Activated CD4-positive, alpha-beta T cell treated with anti-CD3 and anti-CD28 coated beads for 36 hours (primary cell): ENCODE data around the gene NXPE3. TPM values are rescaled to one million over a fixed set of nuclear protein-coding genes. Genes with fewer than 3 reads are reported as not detected.
"Not testable (repeated sequence)": the region's sequence is repeated elsewhere in the genome, so short reads cannot be mapped to it uniquely, and the experiment has no call there.

Source experiments
- ATAC-seq: fragments of 200-7000 bp; cut with Tn5 transposase; one replicate; pipeline ENCODE4 v1.10.0; 2021; ENCODE audit warnings: mild to moderate bottlenecking, moderate library complexity
- CTCF ChIA-PET: fragments of 350-600 bp; sonication (Branson Sonifier 250); formaldehyde crosslinking; loops from one replicate; lab custom pipeline; 2021; ENCODE audit warnings: antibody characterized with exemption; lab: Charles Lee
- POLR2A ChIA-PET: fragments of 350-600 bp; sonication (Branson Sonifier 250); formaldehyde crosslinking; loops from one replicate; lab custom pipeline; 2021; ENCODE audit warnings: antibody characterized with exemption, inconsistent platforms; lab: Charles Lee
- DNase-seq: peaks from one replicate; pipeline ENCODE4 v3.0.0-alpha.2; 2020
- H3K27ac Mint-ChIP-seq: one replicate; pipeline ENCODE4 v1.8.0; 2021; ENCODE audit warnings: mixed read lengths
- H3K27me3 Mint-ChIP-seq: one replicate; pipeline ENCODE4 v1.8.0; 2021; ENCODE audit warnings: mixed read lengths
- H3K36me3 Mint-ChIP-seq: one replicate; pipeline ENCODE4 v1.8.0; 2021; ENCODE audit warnings: low read depth, mixed read lengths
- H3K4me1 Mint-ChIP-seq: one replicate; pipeline ENCODE4 v1.8.0; 2021; ENCODE audit warnings: mixed read lengths
- H3K4me3 Mint-ChIP-seq: one replicate; pipeline ENCODE4 v1.8.0; 2021; ENCODE audit warnings: mild to moderate bottlenecking, moderate library complexity, mixed read lengths
- H3K9me3 Mint-ChIP-seq: one replicate; pipeline ENCODE4 v1.8.0; 2021; ENCODE audit warnings: low read depth, mixed read lengths
- intact Hi-C, 2 experiments: fragments of 100-400 bp; cut with DNase I in 1 of 2; cut with micrococcal nuclease in 1 of 2; formaldehyde crosslinking; loops; one replicate each; pipeline versions ENCODE4 v1.14.2 to v1.15.1; 2022 to 2024; cut with DNase I, micrococcal nuclease
- total RNA-seq, 2 experiments: library from RNA; stranded (reverse); gene quantifications; one replicate each; pipeline ENCODE4 v1.2.3, GENCODE V29; 2021

NXPE3 gene
- total RNA-seq, result 10 to 100 TPM; 12.8 to 18.5 TPM

DNA sequence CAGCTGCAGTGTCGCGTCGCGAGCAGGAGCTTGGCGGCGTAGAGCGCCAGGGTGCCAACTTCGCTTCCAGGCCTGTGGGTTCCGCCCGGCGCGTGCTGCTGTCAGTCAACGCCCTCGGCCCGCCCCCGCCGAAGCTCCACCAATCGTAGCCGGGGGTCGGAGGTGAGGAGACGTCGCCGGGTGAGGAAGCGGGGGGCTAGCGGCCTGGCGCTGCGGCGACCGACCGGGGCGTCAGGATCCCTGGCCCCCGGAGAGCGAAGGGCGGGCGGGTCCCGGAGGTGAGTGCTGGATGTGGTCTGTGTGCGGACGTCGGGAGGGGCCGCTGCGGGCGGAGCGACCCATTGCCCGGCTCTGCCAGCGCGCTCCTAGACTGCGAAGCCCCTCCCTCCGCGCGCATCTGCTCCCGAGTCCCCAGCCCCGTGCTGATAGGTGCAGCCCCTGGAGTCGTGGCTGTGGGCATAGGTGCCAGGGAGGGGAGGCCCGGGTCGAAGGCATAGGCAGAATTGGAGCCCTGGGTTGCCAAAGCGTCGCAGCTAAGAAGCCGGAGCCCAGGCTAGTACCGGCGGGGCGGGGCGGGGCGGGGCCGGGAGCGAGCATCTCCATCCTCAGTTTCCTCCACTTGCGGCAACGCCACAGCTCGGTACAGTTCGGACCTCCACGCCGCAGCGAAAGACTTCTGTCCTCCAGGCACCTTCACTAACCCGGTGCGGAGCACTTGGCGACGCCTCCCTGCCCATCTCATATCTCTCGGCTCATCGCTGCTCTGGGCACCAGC, at the start of gene NXPE3:
Gene NXPE3, plus strand, starts transcription at position 165 of the 775 bp plus-strand sequence. CDS start 6,386 bp downstream, outside the sequence.
- Mint-ChIP-seq H3K4me1 (peaks cover 49% of the 10 kb centered on the region), H3K27me3 (no peaks in the 10 kb centered on the region), H3K36me3 (peaks cover 15% of the 10 kb centered on the region), H3K4me3 (peak within 1 kb of the TSS; percentile 91), H3K9me3 (no peaks in the 10 kb centered on the region), H3K27ac (peak within 1 kb of the TSS; percentile 96)
- intact Hi-C loops, result loop anchor here (1.0 to 2.0 kb wide), 7 partner anchors 55 to 266 kb away; partner anchors contain the start of genes CEP97 (in 2 of the 2), NFKBIZ (in 2 of the 2), RPL24 (in 2 of the 2) and PCNP (in 1 of the 2)
- peak; percentile 97 for DNase-seq
- CTCF ChIA-PET, result interaction anchor here (0.6 to 1.2 kb wide), 8 partner anchors 24 to 311 kb away, joined by 3 to 7 read pairs (median 3); partner anchors contain the start of gene CEP97
- ATAC-seq, result peak; percentile 92
- POLR2A ChIA-PET, result interaction anchor here (0.6 to 1.3 kb wide), 5 partner anchors 10 to 102 kb away, joined by 3 to 10 read pairs (median 4); partner anchors contain the start of genes CEP97, NFKBIZ and ZBTB11

DNA sequence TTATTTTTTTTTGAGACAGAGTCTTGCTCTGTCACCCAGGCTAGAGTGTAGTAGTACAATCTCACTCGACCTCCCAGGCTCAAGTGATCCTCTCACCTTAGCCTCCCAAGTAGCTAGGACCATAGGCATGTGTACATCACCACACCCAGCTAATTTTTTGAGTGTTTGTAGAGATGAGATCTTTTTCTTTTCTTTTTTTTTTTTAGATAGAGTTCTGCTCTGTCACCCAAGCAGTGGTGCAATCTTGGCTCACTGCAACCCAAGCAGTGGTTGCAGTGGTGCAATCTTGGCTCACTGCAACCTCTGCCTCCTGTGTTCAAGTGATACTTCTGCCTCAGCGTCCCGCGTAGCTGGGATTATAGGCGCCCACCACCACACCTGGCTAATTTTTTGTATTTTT, 49.4 kb upstream of the NXPE3 start:
- Mint-ChIP-seq H3K4me1 (peaks cover 13% of the 10 kb centered on the region), H3K9me3 (no peaks in the 10 kb centered on the region)

DNA sequence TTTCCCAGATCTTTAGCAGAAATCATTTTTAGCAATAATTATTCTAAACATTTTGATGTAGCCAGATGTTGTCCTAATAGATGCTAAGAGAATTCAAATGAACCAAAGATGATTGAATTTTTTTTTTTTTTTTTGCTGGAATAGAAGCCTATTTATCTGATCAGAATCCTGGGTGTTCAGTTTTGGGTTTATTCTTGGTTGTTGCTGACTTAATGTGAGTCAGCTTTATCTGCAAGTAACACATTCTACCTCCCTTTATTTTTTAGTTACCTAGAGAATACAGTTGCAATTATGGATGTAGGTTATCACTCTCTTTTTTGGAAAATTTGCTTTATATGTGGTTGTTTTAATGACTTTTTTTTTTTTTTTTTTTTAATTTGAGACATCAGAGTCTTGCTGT, 48.2 kb upstream of the NXPE3 start:
- POLR2A ChIA-PET, result no interaction called here
- intact Hi-C loops, result no loop called here
- H3K36me3 Mint-ChIP-seq, result peaks cover 55% of the 10 kb centered on the region

More for the DNA sequence above, 49.4 kb upstream of the NXPE3 start:
- no peak for DNase-seq
- H3K36me3 Mint-ChIP-seq, result peaks cover 45% of the 10 kb centered on the region
- H3K27me3 Mint-ChIP-seq, result no peaks in the 10 kb centered on the region
- no peak overlapping the region for H3K4me3 Mint-ChIP-seq
- H3K27ac Mint-ChIP-seq, result no peak overlapping the region
- no peak for ATAC-seq
- POLR2A ChIA-PET, result no interaction called here
- CTCF ChIA-PET, result no interaction called here
- intact Hi-C loops, result no loop called here

DNA sequence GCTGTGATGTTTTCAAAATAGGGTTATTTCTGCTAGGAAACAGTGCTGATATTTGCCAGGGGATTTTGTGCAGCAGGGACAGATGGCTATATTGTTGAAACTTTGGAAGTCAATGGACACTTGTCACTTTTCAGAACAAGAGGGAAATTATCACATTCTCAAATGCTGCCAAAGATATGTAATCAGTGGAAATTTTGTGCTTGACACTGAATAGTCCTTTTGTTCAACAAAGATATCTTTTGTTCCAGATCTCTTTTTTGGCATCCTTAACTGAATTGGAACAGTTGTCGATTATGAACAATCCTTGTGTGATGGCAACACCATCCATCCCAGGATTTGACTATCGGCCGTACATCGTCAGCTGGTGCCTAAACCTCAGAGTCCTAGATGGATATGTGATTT, 46.8 kb upstream of the NXPE3 start:
- no peak for DNase-seq
- no peak overlapping the region for H3K4me3 Mint-ChIP-seq
- H3K27ac Mint-ChIP-seq, result no peak overlapping the region
- H3K36me3 Mint-ChIP-seq, result peaks cover 63% of the 10 kb centered on the region
- peaks cover 1% of the 10 kb centered on the region for H3K4me1 Mint-ChIP-seq
- ChIA-PET CTCF (interaction anchor here (0.9 kb wide), 1 partner anchor 15 kb away, joined by 3 read pairs; no protein-coding TSS in a partner anchor), POLR2A (no interaction called here)
- intact Hi-C loops, result no loop called here
- ATAC-seq, result no peak
- no peaks in the 10 kb centered on the region for H3K9me3 Mint-ChIP-seq
- no peaks in the 10 kb centered on the region for H3K27me3 Mint-ChIP-seq

More for the DNA sequence above, 48.2 kb upstream of the NXPE3 start:
- no peaks in the 10 kb centered on the region for H3K9me3 Mint-ChIP-seq
- CTCF ChIA-PET, result interaction anchor here (0.6 kb wide), 1 partner anchor 1901 kb away, joined by 4 read pairs; no protein-coding TSS in a partner anchor
- DNase-seq, result no peak
- no peak for ATAC-seq
- peaks cover 12% of the 10 kb centered on the region for H3K4me1 Mint-ChIP-seq
- H3K27me3 Mint-ChIP-seq, result no peaks in the 10 kb centered on the region
- no peak overlapping the region for H3K27ac Mint-ChIP-seq
- H3K4me3 Mint-ChIP-seq, result no peak overlapping the region

DNA sequence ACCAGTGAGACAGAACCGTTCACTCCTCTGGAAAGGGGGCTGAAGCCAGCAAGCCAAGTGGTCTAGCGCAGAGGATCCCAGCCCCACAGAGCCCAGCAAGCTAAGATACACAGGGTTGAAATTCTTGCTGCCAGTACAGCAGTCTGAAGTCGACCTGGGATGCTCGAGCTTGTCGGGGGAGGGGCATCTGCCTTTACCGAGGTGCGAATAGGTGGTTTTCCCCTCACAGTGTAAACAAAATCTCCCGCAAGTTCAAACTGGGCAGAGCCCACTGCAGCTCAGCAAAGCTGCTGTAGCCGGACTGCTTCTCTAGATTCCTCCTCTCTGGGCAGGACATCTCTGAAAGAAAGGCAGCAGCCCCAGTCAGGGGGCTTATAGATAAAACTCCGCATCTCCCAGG, 43.2 kb upstream of the NXPE3 start:
- no peak overlapping the region for H3K27ac Mint-ChIP-seq
- DNase-seq, result no peak
- H3K4me1 Mint-ChIP-seq, result no peaks in the 10 kb centered on the region
- intact Hi-C loops, result no loop called here
- peaks cover 61% of the 10 kb centered on the region for H3K36me3 Mint-ChIP-seq
- CTCF ChIA-PET, result interaction anchor here (1.4 kb wide), 1 partner anchor 57 kb away, joined by 3 read pairs; no protein-coding TSS in a partner anchor
- no peaks in the 10 kb centered on the region for H3K27me3 Mint-ChIP-seq
- no peaks in the 10 kb centered on the region for H3K9me3 Mint-ChIP-seq
- H3K4me3 Mint-ChIP-seq, result no peak overlapping the region
- POLR2A ChIA-PET, result no interaction called here
- ATAC-seq, result no peak

DNA sequence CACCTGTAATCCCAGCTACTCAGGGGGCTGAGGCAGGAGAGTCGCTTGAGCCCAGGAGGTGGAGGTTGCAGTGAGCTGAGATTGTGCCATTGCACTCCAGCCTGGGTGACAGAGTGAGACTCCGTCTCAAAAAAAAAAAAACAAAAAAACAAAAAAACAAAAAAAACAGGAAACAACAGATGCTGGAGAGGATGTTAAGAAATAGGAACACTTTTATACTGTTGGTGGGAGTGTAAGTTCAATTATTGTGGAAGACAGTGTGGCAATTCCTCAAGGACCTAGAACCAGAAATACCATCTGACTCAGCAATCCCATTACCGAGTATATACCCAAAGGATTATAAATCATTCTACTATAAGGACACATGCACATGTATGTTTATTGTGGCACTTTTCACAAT, 37.1 kb upstream of the NXPE3 start:
- H3K27me3 Mint-ChIP-seq, CTCF ChIA-PET, DNase-seq, H3K4me3 Mint-ChIP-seq, intact Hi-C loops, H3K27ac Mint-ChIP-seq, ATAC-seq, POLR2A ChIA-PET, H3K4me1 Mint-ChIP-seq, H3K9me3 Mint-ChIP-seq: not testable (repeated sequence)
- peaks cover 33% of the 10 kb centered on the region for H3K36me3 Mint-ChIP-seq

DNA sequence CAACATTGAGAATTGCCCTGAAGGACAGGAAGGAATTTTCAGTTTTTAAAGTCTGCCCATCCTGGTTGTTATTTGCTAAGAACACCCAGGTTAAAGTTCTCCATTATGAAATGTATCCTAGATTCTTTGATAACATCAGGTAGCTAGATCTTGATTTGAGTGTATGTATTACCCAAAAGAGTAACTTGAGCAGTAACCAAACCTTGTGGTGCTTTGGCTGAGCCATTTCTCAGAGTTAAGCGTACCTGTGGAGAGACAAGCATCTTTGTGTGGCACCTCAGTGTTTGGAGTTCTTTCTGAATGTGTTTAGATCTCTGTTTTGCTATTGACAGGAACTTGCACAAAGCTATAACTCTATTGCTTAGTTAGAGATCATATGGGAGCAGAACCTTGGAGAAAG, 34.2 kb upstream of the NXPE3 start:
- CTCF ChIA-PET, result no interaction called here
- Mint-ChIP-seq H3K27me3 (no peaks in the 10 kb centered on the region), H3K9me3 (no peaks in the 10 kb centered on the region), H3K36me3 (peaks cover 18% of the 10 kb centered on the region), H3K4me3 (no peak overlapping the region), H3K27ac (no peak overlapping the region), H3K4me1 (peaks cover 5% of the 10 kb centered on the region)
- DNase-seq (no peak), ATAC-seq (no peak)
- POLR2A ChIA-PET, result no interaction called here
- intact Hi-C loops, result no loop called here

DNA sequence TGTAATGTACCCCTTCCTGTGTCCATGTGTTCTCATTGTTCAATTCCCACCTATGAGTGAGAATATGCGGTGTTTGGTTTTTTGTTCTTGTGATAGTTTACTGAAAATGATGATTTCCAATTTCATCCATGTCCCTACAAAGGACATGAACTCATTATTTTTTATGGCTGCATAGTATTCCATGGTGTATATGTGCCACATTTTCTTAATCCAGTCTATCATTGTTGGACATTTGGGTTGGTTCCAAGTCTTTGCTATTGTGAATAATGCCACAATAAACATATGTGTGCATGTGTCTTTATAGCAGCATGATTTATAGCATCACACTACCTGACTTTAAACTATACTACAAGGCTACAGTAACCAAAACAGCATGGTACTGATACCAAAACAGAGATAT, 33.1 kb upstream of the NXPE3 start:
- POLR2A ChIA-PET, H3K4me1 Mint-ChIP-seq, CTCF ChIA-PET, ATAC-seq, H3K27me3 Mint-ChIP-seq, H3K9me3 Mint-ChIP-seq, intact Hi-C loops, H3K4me3 Mint-ChIP-seq, DNase-seq, H3K27ac Mint-ChIP-seq: not testable (repeated sequence)
- peaks cover 25% of the 10 kb centered on the region for H3K36me3 Mint-ChIP-seq

DNA sequence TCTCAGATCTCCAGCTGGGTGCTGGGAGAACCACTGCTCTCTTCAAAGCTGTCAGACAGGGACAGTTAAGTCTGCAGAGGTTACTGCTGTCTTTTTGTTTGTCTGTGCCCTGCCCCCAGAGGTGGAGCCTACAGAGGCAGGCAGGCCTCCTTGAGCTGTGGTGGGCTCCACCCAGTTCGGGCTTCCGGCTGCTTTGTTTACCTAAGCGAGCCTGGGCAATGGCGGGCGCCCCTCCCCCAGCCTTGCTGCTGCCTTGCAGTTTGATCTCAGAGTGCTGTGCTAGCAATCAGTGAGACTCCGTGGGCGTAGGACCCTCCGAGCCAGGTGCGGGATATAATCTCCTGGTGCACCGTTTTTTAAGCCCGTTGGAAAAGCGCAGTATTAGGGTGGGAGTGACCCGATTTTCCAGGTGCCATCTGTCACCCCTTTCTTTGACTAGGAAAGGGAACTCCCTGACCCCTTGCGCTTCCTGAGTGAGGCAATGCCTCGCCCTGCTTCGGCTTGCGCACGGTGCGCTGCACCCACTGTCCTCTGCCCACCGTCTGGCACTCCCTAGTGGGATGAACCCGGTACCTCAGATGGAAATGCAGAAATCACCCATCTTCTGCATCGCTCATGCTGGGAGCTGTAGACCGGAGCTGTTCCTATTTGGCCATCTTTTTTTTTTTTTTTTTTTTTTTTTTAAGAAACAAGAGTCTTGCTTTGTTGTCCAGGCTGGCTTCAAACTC, 25.5 kb upstream of the NXPE3 start:
- intact Hi-C loops, H3K27ac Mint-ChIP-seq, CTCF ChIA-PET, DNase-seq, ATAC-seq, H3K4me1 Mint-ChIP-seq, POLR2A ChIA-PET, H3K27me3 Mint-ChIP-seq, H3K4me3 Mint-ChIP-seq, H3K9me3 Mint-ChIP-seq: not testable (repeated sequence)
- H3K36me3 Mint-ChIP-seq, result peaks cover 61% of the 10 kb centered on the region

DNA sequence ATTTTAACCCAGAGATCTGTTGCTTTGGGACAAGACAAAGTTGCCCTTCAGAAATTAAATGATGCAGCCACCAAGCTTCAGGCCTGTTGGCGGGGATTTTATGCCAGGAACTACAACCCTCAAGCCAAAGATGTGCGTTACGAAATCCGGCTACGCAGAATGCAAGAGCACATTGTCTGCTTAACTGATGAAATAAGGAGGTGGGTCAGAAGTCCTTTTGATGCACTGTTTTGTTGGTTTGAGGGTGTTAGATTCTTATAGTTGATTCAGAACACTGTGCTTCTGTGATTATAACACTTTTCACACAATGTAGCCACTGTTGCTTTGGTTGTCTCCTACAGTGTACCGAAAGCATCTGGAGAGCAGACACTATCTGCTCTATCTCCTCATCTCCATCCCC, 20.8 kb upstream of the NXPE3 start:
- Mint-ChIP-seq H3K27me3 (no peaks in the 10 kb centered on the region), H3K4me1 (peaks cover 13% of the 10 kb centered on the region), H3K36me3 (peaks cover 66% of the 10 kb centered on the region), H3K4me3 (no peak overlapping the region), H3K9me3 (no peaks in the 10 kb centered on the region), H3K27ac (no peak overlapping the region)
- ChIA-PET POLR2A (no interaction called here), CTCF (no interaction called here)
- no peak for DNase-seq
- intact Hi-C loops, result no loop called here
- ATAC-seq, result no peak

DNA sequence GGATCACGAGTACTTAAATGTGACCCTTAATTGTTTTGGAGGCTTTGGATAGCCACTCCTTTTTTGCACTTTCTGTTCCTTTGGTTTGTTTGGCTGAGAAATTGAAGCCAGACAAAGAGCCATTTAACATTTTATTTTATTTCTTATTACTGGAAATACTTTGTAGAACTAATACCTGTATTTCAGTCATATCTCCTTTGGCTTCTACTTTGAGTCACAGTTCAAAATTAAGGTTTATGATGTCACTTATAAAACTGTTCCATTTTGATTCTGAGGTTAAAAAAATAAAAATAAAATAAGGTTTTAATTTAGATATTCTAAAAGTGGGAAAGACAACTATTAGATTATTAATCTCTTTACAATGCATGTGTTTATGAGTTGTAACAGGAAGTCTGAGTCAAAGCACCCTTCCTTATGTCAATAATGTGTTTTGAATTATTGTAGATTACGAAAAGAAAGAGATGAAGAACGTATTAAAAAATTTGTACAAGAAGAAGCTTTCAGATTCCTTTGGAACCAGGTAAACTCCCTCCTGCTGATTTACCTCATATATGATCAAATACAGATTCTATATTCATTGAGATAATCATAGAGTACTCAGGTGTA, 16.9 kb upstream of the NXPE3 start:
- Mint-ChIP-seq H3K4me3 (no peak overlapping the region), H3K36me3 (peaks cover 54% of the 10 kb centered on the region), H3K27me3 (no peaks in the 10 kb centered on the region), H3K27ac (no peak overlapping the region), H3K9me3 (no peaks in the 10 kb centered on the region), H3K4me1 (peaks cover 11% of the 10 kb centered on the region)
- ChIA-PET CTCF (interaction anchor here (0.6 kb wide), 1 partner anchor 347 kb away, joined by 3 read pairs; no protein-coding TSS in a partner anchor), POLR2A (no interaction called here)
- ATAC-seq, result no peak
- no peak for DNase-seq
- intact Hi-C loops, result no loop called here
